Calu3 (cell line): Measurements from ENCODE around the gene SLFN5. TPM values are rescaled to one million over a fixed set of nuclear protein-coding genes. Genes with fewer than 3 reads are reported as not detected.
A peak's percentile ranks its signal among the peaks of the same experiment; 100 is the strongest.

Experiments used
- BruUV-seq: library from RNA; stranded (reverse); fragments of 400-500 nt; replicated peaks from 2 replicates; lab custom pipeline; 2021; lab: Mats Ljungman, UMichigan
- CTCF ChIA-PET: fragments of 300-600 bp; sonication (Branson Sonifier 250); formaldehyde crosslinking; loops from one replicate; lab custom pipeline; 2022; ENCODE audit warnings: antibody characterized with exemption; lab: Charles Lee
- DNase-seq: peaks from one replicate; pipeline ENCODE4 v3.0.0; 2022
- H3K27ac Mint-ChIP-seq: one replicate; pipeline ENCODE4 v1.8.0; 2022; ENCODE audit warnings: mixed read lengths; ENCODE audit not compliant: unreplicated experiment
- H3K27me3 Mint-ChIP-seq: one replicate; pipeline ENCODE4 v1.8.0; 2022; ENCODE audit warnings: mixed read lengths; ENCODE audit not compliant: unreplicated experiment
- H3K36me3 Mint-ChIP-seq: one replicate; pipeline ENCODE4 v1.8.0; 2022; ENCODE audit warnings: mild to moderate bottlenecking, moderate library complexity, mixed read lengths; ENCODE audit not compliant: insufficient read depth, unreplicated experiment
- H3K4me1 Mint-ChIP-seq: one replicate; pipeline ENCODE4 v1.8.0; 2022; ENCODE audit warnings: mild to moderate bottlenecking, low read depth, mixed read lengths; ENCODE audit not compliant: unreplicated experiment
- H3K4me3 Mint-ChIP-seq: one replicate; pipeline ENCODE4 v1.8.0; 2022; ENCODE audit warnings: mild to moderate bottlenecking, low read depth, moderate library complexity, mixed read lengths; ENCODE audit not compliant: unreplicated experiment
- H3K9me3 Mint-ChIP-seq: one replicate; pipeline ENCODE4 v1.8.0; 2022; ENCODE audit warnings: low read depth, mixed read lengths; ENCODE audit not compliant: unreplicated experiment
- CTCF ChIP-seq: fragments of 200-600 bp; IDR thresholded peaks from one replicate; pipeline ENCODE4 v1.8.0; 2022; ENCODE audit warnings: antibody characterized with exemption; ENCODE audit not compliant: unreplicated experiment
- intact Hi-C: fragments of 100-400 bp; cut with micrococcal nuclease; formaldehyde crosslinking; loops from one replicate; pipeline ENCODE4 v1.10.0; 2022; ENCODE audit not compliant: unreplicated experiment
- total RNA-seq: library from RNA; stranded (reverse); gene quantifications from 2 replicates; pipeline ENCODE4 v1.2.3, GENCODE V29; 2022

The SLFN5 gene
- total RNA-seq, 1 experiment from 2014 or later = 104 TPM

GRCh38 chr17:35256629-35257028 lies 13.8 kb downstream of the SLFN5 start:
- Mint-ChIP-seq H3K27me3 (no peaks in the 10 kb centered on the region), H3K36me3 (peaks cover 86% of the 10 kb centered on the region), H3K9me3 (no peaks in the 10 kb centered on the region), H3K4me1 (peaks cover 51% of the 10 kb centered on the region), H3K27ac (peak overlapping the region; percentile 80), H3K4me3 (peak overlapping the region; percentile 34)
- peak; percentile 27 for DNase-seq
- TF ChIP-seq CTCF = no peak
- no TSS peak for BruUV-seq
- intact Hi-C loops = no loop called here
- CTCF ChIA-PET = interaction anchor here (0.6 to 2.2 kb wide), 9 partner anchors 13 to 283 kb away, joined by 3 to 9 read pairs (median 4); partner anchors contain the start of gene SLFN5

GRCh38 chr17:35257208-35257659 lies 14.4 kb downstream of the SLFN5 start:
- CTCF ChIA-PET = interaction anchor here (0.6 to 2.2 kb wide), 12 partner anchors 14 to 321 kb away, joined by 3 to 9 read pairs (median 4); partner anchors contain the start of genes PEX12 and SLFN5
- Mint-ChIP-seq H3K4me1 (peaks cover 51% of the 10 kb centered on the region), H3K27me3 (no peaks in the 10 kb centered on the region), H3K4me3 (peak overlapping the region; percentile 34), H3K9me3 (no peaks in the 10 kb centered on the region), H3K36me3 (peaks cover 89% of the 10 kb centered on the region), H3K27ac (peak overlapping the region; percentile 80)
- no peak for TF ChIP-seq CTCF
- no TSS peak for BruUV-seq
- intact Hi-C loops = no loop called here
- peak; percentile 81 for DNase-seq

- DNase-seq = no peak
- intact Hi-C loops = no loop called here
- H3K4me3 Mint-ChIP-seq = no peak overlapping the region
- TF ChIP-seq CTCF = no peak
- CTCF ChIA-PET = no interaction called here
- BruUV-seq = TSS peak; percentile 20
- H3K27me3 Mint-ChIP-seq = no peaks in the 10 kb centered on the region
- no peaks in the 10 kb centered on the region for H3K9me3 Mint-ChIP-seq
- H3K4me1 Mint-ChIP-seq = peaks cover 47% of the 10 kb centered on the region
- H3K36me3 Mint-ChIP-seq = peaks cover 90% of the 10 kb centered on the region
- no peak overlapping the region for H3K27ac Mint-ChIP-seq
Observed at GRCh38 chr17:35259001-35259400, 16.1 kb downstream of the SLFN5 start.

DNA sequence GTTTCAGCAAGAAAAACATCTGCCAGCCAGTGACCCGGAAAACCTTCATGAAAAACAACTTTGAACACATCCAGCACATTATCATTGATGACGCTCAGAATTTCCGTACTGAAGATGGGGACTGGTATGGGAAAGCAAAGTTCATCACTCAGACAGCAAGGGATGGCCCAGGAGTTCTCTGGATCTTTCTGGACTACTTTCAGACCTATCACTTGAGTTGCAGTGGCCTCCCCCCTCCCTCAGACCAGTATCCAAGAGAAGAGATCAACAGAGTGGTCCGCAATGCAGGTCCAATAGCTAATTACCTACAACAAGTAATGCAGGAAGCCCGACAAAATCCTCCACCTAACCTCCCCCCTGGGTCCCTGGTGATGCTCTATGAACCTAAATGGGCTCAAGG lies 22.2 kb downstream of the SLFN5 start:
- H3K4me3 Mint-ChIP-seq = no peak overlapping the region
- H3K9me3 Mint-ChIP-seq = no peaks in the 10 kb centered on the region
- intact Hi-C loops = no loop called here
- BruUV-seq = no TSS peak
- no peak overlapping the region for H3K27ac Mint-ChIP-seq
- H3K27me3 Mint-ChIP-seq = no peaks in the 10 kb centered on the region
- no peak for DNase-seq
- no peaks in the 10 kb centered on the region for H3K4me1 Mint-ChIP-seq
- no peak for TF ChIP-seq CTCF
- peaks cover 86% of the 10 kb centered on the region for H3K36me3 Mint-ChIP-seq
- CTCF ChIA-PET = no interaction called here
